Uterus (tissue), 4 donors: ENCODE results near the gene NDUFA13. TPM values are rescaled to one million over a fixed set of nuclear protein-coding genes. Genes with fewer than 3 reads are reported as not detected.
A peak's percentile ranks its signal among the peaks of the same experiment; 100 is the strongest.

Experiments used
- DNase-seq, 2 donors: peaks; one replicate each; pipeline ENCODE4 v3.0.0-alpha.2; 2019 to 2020
- H3K27ac ChIP-seq, 2 donors: fragments of 200-600 bp; sonication (generic); 1 replicate in 1 of 2; 2 replicates in 1 of 2; pipeline ENCODE4 v1.5.1; 2016 to 2018
- H3K27me3 ChIP-seq, 2 donors: fragments of 200-600 bp; sonication (generic); one replicate each; pipeline ENCODE4 v1.5.1; 2018 to 2019; ENCODE audit warnings: control low read depth in 1 of 2
- H3K36me3 ChIP-seq, 2 donors: fragments of 200-600 bp; sonication (generic); one replicate each; pipeline ENCODE4 v1.5.1; 2019; ENCODE audit warnings: control low read depth in 1 of 2
- H3K4me1 ChIP-seq, 2 donors: fragments of 200-600 bp; sonication (generic); one replicate each; pipeline ENCODE4 v1.5.1; 2018 to 2019; ENCODE audit warnings: control low read depth in 1 of 2
- H3K4me3 ChIP-seq, 2 donors: fragments of 200-600 bp; sonication (generic); 1 replicate in 1 of 2; 2 replicates in 1 of 2; pipeline ENCODE4 v1.5.1; 2018 to 2019; ENCODE audit warnings: mild to moderate bottlenecking in 1 of 2
- H3K9me3 ChIP-seq, 2 donors: fragments of 200-600 bp; sonication (generic); one replicate each; pipeline ENCODE4 v1.5.1; 2019; ENCODE audit warnings: control low read depth in 1 of 2
- CTCF ChIP-seq, 4 experiments: fragments of 200-600 bp in 2 of 4; fragments of 450-650 bp in 2 of 4; sonication (generic) in 2 of 4; IDR thresholded peaks; one replicate each; pipeline ENCODE4 v1.5.1; 2016 to 2019; ENCODE audit warnings: antibody characterized with exemption in 4 of 4, mild to moderate bottlenecking in 2 of 4, moderate library complexity in 1 of 4
- POLR2A ChIP-seq, 2 donors: fragments of 450-650 bp; IDR thresholded peaks; one replicate each; pipeline ENCODE4 v1.6.1; 2016; ENCODE audit warnings: antibody characterized with exemption in 2 of 2, mild to moderate bottlenecking in 1 of 2, moderate library complexity in 1 of 2
- intact Hi-C: fragments of 100-400 bp; cut with DNase I; formaldehyde crosslinking; loops from one replicate; pipeline ENCODE4 v1.15.1; 2023; ENCODE audit warnings: low total_unique reads
- total RNA-seq, 4 donors: library from RNA; depleted of rRNA in 3 of 4; stranded (reverse); fragments of >200 nt in 3 of 4; gene quantifications; one replicate each; pipeline versions ENCODE4 v1.1.0 to v1.2.4, GENCODE V29; 2014 to 2023
- donor health status: DM: yes; HTN: yes; CAD: no.

The NDUFA13 gene
- total RNA-seq, 4 donors from 2014 or later, result 28.6 to 204 (median 60.9) TPM

- intact Hi-C loops, result no loop called here
Observed at GRCh38 chr19:19553670-19554069, 37.6 kb downstream of the NDUFA13 start.

GRCh38 chr19:19554074-19555023 is 38.3 kb downstream of the NDUFA13 start:
- no peak for DNase-seq
- H3K36me3 ChIP-seq, result no peaks in the 10 kb centered on the region
- H3K27ac ChIP-seq, result no peak overlapping the region
- peaks cover 0 to 6% of the 10 kb centered on the region in 2 donors for H3K27me3 ChIP-seq
- no peaks in the 10 kb centered on the region for H3K9me3 ChIP-seq
- H3K4me1 ChIP-seq, result no peaks in the 10 kb centered on the region
- no peak overlapping the region for H3K4me3 ChIP-seq
- intact Hi-C loops, result no loop called here
- TF ChIP-seq POLR2A (IDR thresholded peaks at IDR 0.05), result no peak
- TF ChIP-seq CTCF (IDR thresholded peaks at IDR 0.05), result peak in 3 of 4 experiments; percentile 24 to 37 (median 28)

More at GRCh38 chr19:19553670-19554069, 37.6 kb downstream of the NDUFA13 start:
- peaks cover 0 to 6% of the 10 kb centered on the region in 2 donors for H3K27me3 ChIP-seq
- H3K27ac ChIP-seq, result no peak overlapping the region
- no peaks in the 10 kb centered on the region for H3K36me3 ChIP-seq
- TF ChIP-seq CTCF (IDR thresholded peaks at IDR 0.05) (no peak), POLR2A (IDR thresholded peaks at IDR 0.05) (no peak)
- no peak overlapping the region for H3K4me3 ChIP-seq
- no peaks in the 10 kb centered on the region for H3K9me3 ChIP-seq
- DNase-seq, result no peak
- no peaks in the 10 kb centered on the region for H3K4me1 ChIP-seq

GRCh38 chr19:19558055-19558454 is 42.0 kb downstream of the NDUFA13 start:
- intact Hi-C loops, result no loop called here
- no peak for DNase-seq
- TF ChIP-seq POLR2A (IDR thresholded peaks at IDR 0.05) (no peak), CTCF (IDR thresholded peaks at IDR 0.05) (no peak)
- Histone ChIP-seq H3K27ac (no peak overlapping the region), H3K9me3 (no peaks in the 10 kb centered on the region), H3K36me3 (no peaks in the 10 kb centered on the region), H3K4me3 (no peak overlapping the region), H3K27me3 (no peaks in the 10 kb centered on the region), H3K4me1 (no peaks in the 10 kb centered on the region)

- no peak for DNase-seq
- H3K9me3 ChIP-seq, result no peaks in the 10 kb centered on the region
- TF ChIP-seq POLR2A (IDR thresholded peaks at IDR 0.05) (no peak), CTCF (IDR thresholded peaks at IDR 0.05) (no peak)
- H3K4me3 ChIP-seq, result no peak overlapping the region
- H3K27me3 ChIP-seq, result no peaks in the 10 kb centered on the region
- no peak overlapping the region for H3K27ac ChIP-seq
- no peaks in the 10 kb centered on the region for H3K4me1 ChIP-seq
- intact Hi-C loops, result no loop called here
- H3K36me3 ChIP-seq, result no peaks in the 10 kb centered on the region
Observed at GRCh38 chr19:19558636-19559035, 42.6 kb downstream of the NDUFA13 start.

GRCh38 chr19:19559931-19560330 is 43.9 kb downstream of the NDUFA13 start:
- TF ChIP-seq POLR2A (IDR thresholded peaks at IDR 0.05) (no peak), CTCF (IDR thresholded peaks at IDR 0.05) (no peak)
- no peak overlapping the region for H3K27ac ChIP-seq
- H3K9me3 ChIP-seq, result no peaks in the 10 kb centered on the region
- H3K4me3 ChIP-seq, result no peak overlapping the region
- H3K36me3 ChIP-seq, result no peaks in the 10 kb centered on the region
- intact Hi-C loops, result no loop called here
- H3K4me1 ChIP-seq, result no peaks in the 10 kb centered on the region
- no peak for DNase-seq
- no peaks in the 10 kb centered on the region for H3K27me3 ChIP-seq
